Stimulated activated CD8-positive, alpha-beta memory T cell treated with anti-CD3 and anti-CD28 coated beads, Interleukin-2, amount 100 ng/mL, for 1 hour (primary cell): ENCODE data around the gene RBM47.

Experiments
- DNase-seq, 2 donors: peaks; one replicate each; pipeline ENCODE4 v3.0.0-alpha.2; 2020; ENCODE audit warnings: low read depth in 2 of 2

The RBM47 gene

DNA sequence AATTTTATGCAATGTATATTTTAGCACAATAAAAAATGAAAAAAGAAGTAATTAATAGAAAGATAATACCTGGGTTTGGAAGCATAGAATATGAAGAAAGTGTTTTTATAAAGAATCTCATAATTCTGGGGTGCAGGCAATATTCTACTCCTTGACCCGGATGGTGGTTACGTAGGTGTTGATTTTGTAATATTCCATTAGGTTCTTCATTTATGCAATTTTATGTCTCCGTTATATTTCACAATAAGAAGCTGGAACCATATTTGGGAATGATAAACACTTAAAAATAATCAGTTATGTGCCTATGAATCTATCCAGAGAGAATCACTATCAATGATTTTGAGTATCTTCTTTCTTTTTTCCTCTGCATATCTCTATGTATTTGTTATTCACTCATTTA is 256.0 kb downstream of the RBM47 start:
- no peak for DNase-seq
